ENCODE measurements around the gene TNFSF13.

TNFSF13 gene

GRCh38 chr17:7553356-7553755, 5.2 kb upstream of the TNFSF13 start:
- no peak for DNase-seq

- DNase-seq, result no peak
Observed at GRCh38 chr17:7555320-7555948, 3.1 kb upstream of the TNFSF13 start.

GRCh38 chr17:7556627-7557026, 1.9 kb upstream of the TNFSF13 start:
- no peak for DNase-seq

- no peak for DNase-seq
Observed at GRCh38 chr17:7557147-7557764, 1.3 kb upstream of the TNFSF13 start.

GRCh38 chr17:7557775-7558543, 591 bp upstream of the TNFSF13 start:
- DNase-seq, result peak; percentile 85

GRCh38 chr17:7559320-7560171, 996 bp downstream of the TNFSF13 start:
- no peak for DNase-seq

GRCh38 chr17:7560172-7561027, 1.9 kb downstream of the TNFSF13 start:
- DNase-seq, result no peak

GRCh38 chr17:7561028-7561575, 2.6 kb downstream of the TNFSF13 start:
- peak; percentile 88 for DNase-seq

- peak; percentile 93 for DNase-seq
Observed at GRCh38 chr17:7561589-7562207, 3.1 kb downstream of the TNFSF13 start, which contains the start of gene SENP3. SENP3 (plus strand) TSS chr17:7561919; CDS start chr17:7563077, 1,158 bp downstream.

GRCh38 chr17:7562208-7562605, 3.7 kb downstream of the TNFSF13 start:
- DNase-seq, result no peak

GRCh38 chr17:7563115-7563869, 4.7 kb downstream of the TNFSF13 start:
- DNase-seq, result no peak

- DNase-seq, result no peak
Observed at GRCh38 chr17:7569571-7569970, 11.0 kb downstream of the TNFSF13 start.

GRCh38 chr17:7570351-7570750, 11.8 kb downstream of the TNFSF13 start:
- no peak for DNase-seq

- no peak for DNase-seq
Observed at GRCh38 chr17:7572338-7572587, 13.7 kb downstream of the TNFSF13 start.

GRCh38 chr17:7572588-7573323, 14.2 kb downstream of the TNFSF13 start:
- DNase-seq, result peak; percentile 100

GRCh38 chr17:7573324-7574080, 15.0 kb downstream of the TNFSF13 start:
- DNase-seq, result peak; percentile 96

- no peak for DNase-seq
Observed at GRCh38 chr17:7574176-7574953, 15.8 kb downstream of the TNFSF13 start.

- no peak for DNase-seq
Observed at GRCh38 chr17:7575481-7575883, 16.9 kb downstream of the TNFSF13 start.
